ENCODE measurements around the gene DGKG. TPM values are rescaled to one million over a fixed set of nuclear protein-coding genes. Genes with fewer than 3 reads are reported as not detected.

DGKG gene
- total RNA-seq, 1 donor from 2014 or later = 0.54 TPM

GRCh38 chr3:186110975-186111974 lies 250.8 kb downstream of the DGKG start:
- no peak for TF ChIP-seq CTCF (IDR thresholded peaks at IDR 0.05; ENCODE audit: unreplicated experiment)
- H3K4me3 Mint-ChIP-seq (ENCODE audit: unreplicated experiment) = peak overlapping the region; percentile 98
- H3K4me1 Mint-ChIP-seq (ENCODE audit: unreplicated experiment) = peaks cover 24% of the 10 kb centered on the region
- peaks cover 5% of the 10 kb centered on the region for H3K36me3 Mint-ChIP-seq (ENCODE audit: low read depth, unreplicated experiment)
- no peak overlapping the region for H3K27ac Mint-ChIP-seq (ENCODE audit: unreplicated experiment)
- no peaks in the 10 kb centered on the region for H3K9me3 Mint-ChIP-seq (ENCODE audit: unreplicated experiment)
- no peak for DNase-seq (ENCODE audit: low spot score)
- peaks cover 24% of the 10 kb centered on the region for H3K27me3 Mint-ChIP-seq (ENCODE audit: unreplicated experiment)

GRCh38 chr3:186109897-186110803 lies 251.9 kb downstream of the DGKG start:
- DNase-seq (ENCODE audit: low spot score) = peak; percentile 35
- Mint-ChIP-seq H3K4me1 (ENCODE audit: unreplicated experiment) (peaks cover 30% of the 10 kb centered on the region), H3K27ac (ENCODE audit: unreplicated experiment) (peak overlapping the region; percentile 98), H3K4me3 (ENCODE audit: unreplicated experiment) (peak overlapping the region; percentile 98), H3K9me3 (ENCODE audit: unreplicated experiment) (no peaks in the 10 kb centered on the region), H3K27me3 (ENCODE audit: unreplicated experiment) (peaks cover 21% of the 10 kb centered on the region), H3K36me3 (ENCODE audit: low read depth, unreplicated experiment) (peaks cover 5% of the 10 kb centered on the region)
- TF ChIP-seq CTCF (IDR thresholded peaks at IDR 0.05; ENCODE audit: unreplicated experiment) = no peak

GRCh38 chr3:186108941-186109865 lies 252.8 kb downstream of the DGKG start, which contains the start of gene ETV5:
ETV5 (minus strand) TSS chr3:186109089; CDS start chr3:186105868, 3,221 bp downstream.
- no peaks in the 10 kb centered on the region for H3K9me3 Mint-ChIP-seq (ENCODE audit: unreplicated experiment)
- H3K4me1 Mint-ChIP-seq (ENCODE audit: unreplicated experiment) = peaks cover 30% of the 10 kb centered on the region
- peaks cover 5% of the 10 kb centered on the region for H3K36me3 Mint-ChIP-seq (ENCODE audit: low read depth, unreplicated experiment)
- DNase-seq (ENCODE audit: low spot score) = peak; percentile 98
- H3K4me3 Mint-ChIP-seq (ENCODE audit: unreplicated experiment) = peak within 1 kb of the TSS; percentile 98
- peaks cover 21% of the 10 kb centered on the region for H3K27me3 Mint-ChIP-seq (ENCODE audit: unreplicated experiment)
- H3K27ac Mint-ChIP-seq (ENCODE audit: unreplicated experiment) = peak within 1 kb of the TSS; percentile 98
- TF ChIP-seq CTCF (IDR thresholded peaks at IDR 0.05; ENCODE audit: unreplicated experiment) = no peak

- peaks cover 10% of the 10 kb centered on the region for H3K36me3 Mint-ChIP-seq (ENCODE audit: low read depth, unreplicated experiment)
- TF ChIP-seq CTCF (IDR thresholded peaks at IDR 0.05; ENCODE audit: unreplicated experiment) = no peak
- peak overlapping the region; percentile 98 for H3K4me3 Mint-ChIP-seq (ENCODE audit: unreplicated experiment)
- H3K9me3 Mint-ChIP-seq (ENCODE audit: unreplicated experiment) = no peaks in the 10 kb centered on the region
- H3K27ac Mint-ChIP-seq (ENCODE audit: unreplicated experiment) = peak overlapping the region; percentile 13
- H3K27me3 Mint-ChIP-seq (ENCODE audit: unreplicated experiment) = peaks cover 21% of the 10 kb centered on the region
- DNase-seq (ENCODE audit: low spot score) = peak; percentile 71
- peaks cover 30% of the 10 kb centered on the region for H3K4me1 Mint-ChIP-seq (ENCODE audit: unreplicated experiment)
Observed at GRCh38 chr3:186108106-186108940, 253.7 kb downstream of the DGKG start.

Measured in endothelial cell (in vitro differentiated cells).